Ramos (cell line): ENCODE measurements around the gene RPS10.
"Not testable (repeated sequence)": the region's sequence is repeated elsewhere in the genome, so short reads cannot be mapped to it uniquely, and the experiment has no call there.

Experiments used
- in situ Hi-C: fragments of 300-500 bp; cut with MboI; formaldehyde crosslinking; loops from one replicate; pipeline ENCODE4 v1.14.3; 2022; ENCODE audit warnings: low sequenced_read_pairs; ENCODE audit not compliant: unreplicated experiment

RPS10 gene

DNA sequence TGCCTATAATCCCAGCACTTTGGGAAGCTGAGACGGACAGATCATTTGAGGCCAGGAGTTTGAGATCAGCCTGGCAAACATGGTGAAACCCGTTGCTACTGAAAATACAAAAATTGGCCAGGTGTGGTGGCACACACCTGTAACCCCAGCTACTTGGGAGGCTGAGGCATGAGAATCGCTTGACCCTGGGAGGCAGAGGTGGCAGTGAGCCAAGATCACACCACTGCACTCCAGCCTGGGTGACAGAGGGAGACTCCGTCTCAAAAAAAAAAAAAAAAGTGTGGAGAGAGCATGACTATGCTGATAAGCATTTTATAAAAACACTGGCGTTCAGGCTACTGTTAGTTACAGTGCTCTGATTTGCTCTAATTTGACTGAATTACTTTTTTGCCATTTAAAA is 48.3 kb downstream of the RPS10 start:
- in situ Hi-C loops, result not testable (repeated sequence)

DNA sequence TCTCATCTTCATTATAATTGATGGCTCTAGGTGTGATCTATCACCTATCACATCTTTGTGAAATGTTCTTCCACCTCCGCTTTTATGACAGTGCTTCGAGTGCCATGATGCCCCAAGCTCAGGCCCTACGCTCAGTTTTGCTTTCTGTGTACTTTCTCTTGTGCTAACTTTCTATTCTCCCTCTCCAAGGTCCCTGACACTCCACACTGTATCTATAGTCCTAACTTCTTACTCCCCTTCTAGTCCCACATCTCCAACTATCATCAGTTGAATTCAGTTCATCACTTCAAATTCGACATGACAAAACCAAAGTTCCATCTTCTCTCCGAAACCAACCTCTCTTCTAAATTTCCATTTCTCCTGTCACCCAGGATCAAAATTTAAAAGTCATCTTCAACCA is 50.0 kb downstream of the RPS10 start:
- in situ Hi-C loops, result no loop called here

DNA sequence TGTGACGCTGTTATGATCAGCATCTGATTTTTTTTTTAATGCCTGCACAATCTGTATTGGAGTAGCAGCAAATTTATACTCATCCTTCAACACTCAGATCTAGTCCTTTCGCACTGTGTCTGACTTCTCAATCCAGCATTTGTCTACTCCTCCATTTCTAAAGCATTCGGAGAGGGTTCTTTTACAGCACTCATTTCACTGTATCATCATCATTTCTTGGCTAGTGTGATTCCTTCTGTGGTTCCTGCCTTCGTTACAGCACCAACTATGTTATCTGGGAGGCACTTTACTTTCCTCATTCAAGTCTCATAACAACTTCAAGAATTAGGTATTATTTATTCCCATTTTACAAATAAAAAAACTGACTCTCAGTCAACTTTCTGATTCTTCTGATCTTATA is 51.4 kb downstream of the RPS10 start:
- in situ Hi-C loops, result no loop called here

DNA sequence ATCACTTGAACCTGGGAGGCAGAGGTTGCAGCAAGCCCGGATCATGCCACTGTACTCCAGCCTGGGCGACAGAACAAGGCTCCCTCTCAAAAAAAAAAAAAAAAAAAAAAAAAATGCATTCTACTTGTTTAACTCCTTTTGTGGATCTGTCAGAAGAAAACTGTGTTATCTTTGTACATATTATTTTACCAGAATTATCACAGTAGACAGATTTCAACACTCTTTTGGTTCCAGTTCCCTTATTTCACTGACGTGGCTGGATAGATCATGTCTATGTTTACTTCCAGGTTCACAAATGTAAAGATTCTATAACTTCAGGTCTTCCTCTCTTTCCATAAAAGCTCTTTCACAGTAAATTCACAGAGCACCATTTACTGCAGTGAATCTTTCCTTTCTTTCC is 51.8 kb downstream of the RPS10 start:
- in situ Hi-C loops, result no loop called here

DNA sequence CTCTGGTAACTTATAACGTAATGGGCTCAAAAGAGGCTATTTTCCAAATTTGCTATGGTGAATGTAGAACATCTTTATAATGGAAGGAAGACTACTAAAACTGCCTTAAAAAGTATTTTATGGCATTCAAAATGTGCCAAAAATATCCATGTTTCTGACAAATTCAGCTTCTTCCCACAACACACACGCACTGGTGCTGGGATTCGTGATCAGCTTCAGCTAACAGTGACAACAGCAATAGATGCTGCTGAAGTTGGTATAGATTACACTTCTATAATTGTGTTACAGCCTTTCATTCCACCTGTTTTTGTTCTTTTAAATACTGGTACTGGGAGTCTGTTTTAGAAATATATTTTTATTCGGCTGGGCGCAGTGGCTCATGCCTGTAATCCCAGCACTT is 52.4 kb downstream of the RPS10 start:
- in situ Hi-C loops, result no loop called here

DNA sequence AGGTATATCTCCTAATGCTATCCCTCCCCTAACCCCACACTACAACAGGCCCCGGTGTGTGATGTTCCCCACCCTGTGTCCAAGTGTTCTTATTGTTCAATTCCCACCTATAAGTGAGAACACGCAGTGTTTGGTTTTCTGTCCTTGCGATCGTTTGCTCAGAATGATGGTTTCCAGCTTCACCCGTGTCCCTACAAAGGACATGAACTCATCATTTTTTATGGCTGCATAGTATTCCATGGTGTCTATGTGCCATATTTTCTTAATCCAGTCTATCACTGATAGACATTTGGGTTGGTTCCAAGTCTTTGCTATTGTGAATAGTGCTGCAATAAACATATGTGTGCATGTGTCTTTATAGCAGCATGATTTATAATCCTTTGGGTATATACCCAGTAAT is 54.0 kb downstream of the RPS10 start:
- in situ Hi-C loops, result not testable (repeated sequence)

DNA sequence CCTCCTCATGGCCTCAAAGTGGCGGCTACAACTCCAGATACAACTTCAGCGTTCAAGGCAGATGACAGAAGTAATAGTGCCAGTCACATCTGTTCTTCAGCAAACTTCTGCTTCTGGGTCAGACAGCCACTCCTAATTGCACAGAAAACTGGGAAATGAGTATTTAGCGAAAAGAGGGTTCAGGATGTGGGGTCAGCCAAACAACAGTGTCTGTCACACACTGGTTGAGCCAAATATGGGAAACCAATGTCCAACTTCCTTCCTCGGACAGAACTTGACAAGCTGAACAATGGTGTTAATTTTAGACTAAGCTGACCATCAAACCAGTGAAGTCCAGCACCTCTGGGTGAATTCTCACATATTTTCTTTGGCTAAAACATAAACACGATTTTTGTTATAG is 55.5 kb downstream of the RPS10 start:
- in situ Hi-C loops, result no loop called here

DNA sequence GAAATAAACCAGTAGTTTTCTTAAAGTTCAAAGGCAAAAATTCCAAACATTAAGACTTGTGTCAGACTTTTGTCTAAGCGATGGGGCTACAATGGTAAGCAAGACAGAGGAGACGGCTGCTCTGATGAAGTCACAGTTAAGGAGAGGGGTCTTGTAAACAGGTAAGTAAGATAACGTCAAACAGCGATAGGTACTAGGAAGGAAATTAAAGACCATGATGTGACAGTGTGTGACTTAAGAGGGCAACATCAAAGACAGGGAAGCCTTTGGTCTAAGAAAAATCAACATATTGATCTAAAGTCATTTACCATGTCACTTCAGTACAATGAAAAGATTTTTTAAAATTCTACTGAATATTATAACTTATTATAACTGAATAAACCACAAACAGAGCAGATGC is 56.5 kb downstream of the RPS10 start:
- in situ Hi-C loops, result no loop called here
